T follicular helper cell (primary cell): ENCODE measurements around the gene DOK1.
"Not testable (repeated sequence)": the region's sequence is repeated elsewhere in the genome, so short reads cannot be mapped to it uniquely, and the experiment has no call there.

Experiments used
- DNase-seq: peaks from one replicate; pipeline ENCODE4 v3.0.0-alpha.2; 2020; ENCODE audit warnings: low read depth

Gene DOK1

GRCh38 chr2:74548285-74548899 is 6.1 kb upstream of the DOK1 start:
- DNase-seq = no peak

GRCh38 chr2:74548900-74549826 is 5.4 kb upstream of the DOK1 start:
- DNase-seq = no peak

GRCh38 chr2:74550231-74550630 is 4.3 kb upstream of the DOK1 start:
- DNase-seq = no peak

GRCh38 chr2:74551530-74551929 is 3.0 kb upstream of the DOK1 start:
- DNase-seq = no peak

GRCh38 chr2:74551942-74552913 is 2.3 kb upstream of the DOK1 start:
- no peak for DNase-seq

- no peak for DNase-seq
Observed at GRCh38 chr2:74552914-74553811, 1.4 kb upstream of the DOK1 start.

GRCh38 chr2:74554820-74555531 is 456 bp downstream of the DOK1 start:
- DNase-seq = no peak

- DNase-seq = no peak
Observed at GRCh38 chr2:74555610-74556103, 1.1 kb downstream of the DOK1 start.

GRCh38 chr2:74556159-74556558 is 1.6 kb downstream of the DOK1 start:
- no peak for DNase-seq

- no peak for DNase-seq
Observed at GRCh38 chr2:74556831-74557370, 2.4 kb downstream of the DOK1 start.

GRCh38 chr2:74558284-74559230 is 4.0 kb downstream of the DOK1 start:
- no peak for DNase-seq

- DNase-seq = no peak
Observed at GRCh38 chr2:74559912-74560311, 5.4 kb downstream of the DOK1 start.

GRCh38 chr2:74560591-74560990 is 6.1 kb downstream of the DOK1 start:
- no peak for DNase-seq

- DNase-seq = not testable (repeated sequence)
Observed at GRCh38 chr2:74561022-74561421, 6.5 kb downstream of the DOK1 start.

- no peak for DNase-seq
Observed at GRCh38 chr2:74562126-74562775, 7.7 kb downstream of the DOK1 start.

GRCh38 chr2:74564222-74564621 is 9.7 kb downstream of the DOK1 start:
- DNase-seq = no peak

GRCh38 chr2:74566076-74566753 is 11.7 kb downstream of the DOK1 start:
- DNase-seq = no peak

- no peak for DNase-seq
Observed at GRCh38 chr2:74566754-74567085, 12.2 kb downstream of the DOK1 start.
